DND-41 (cell line): ENCODE data around the gene DRC1.

Experiments used
- CTCF ChIP-seq: IDR thresholded peaks from 2 replicates; pipeline ENCODE4 v1.5.1; 2012; ENCODE audit warnings: borderline replicate concordance, low read length, moderate library complexity, mild to moderate bottlenecking; ENCODE audit not compliant: poor library complexity, severe bottlenecking; ENCODE audit errors: extremely low read depth
- EZH2 ChIP-seq: IDR thresholded peaks from 3 replicates; pipeline ENCODE4 v1.6.1; 2012; ENCODE audit warnings: borderline replicate concordance, low read depth, mild to moderate bottlenecking, moderate library complexity, low read length, inconsistent platforms; ENCODE audit not compliant: severe bottlenecking

- TF ChIP-seq CTCF (no peak), EZH2 (no peak)
These were observed 17.1 kb upstream of the DRC1 start for GRCh38 chr2:26384597-26384996.
